Measurements from ENCODE around the gene THOC7.
A peak's percentile ranks its signal among the peaks of the same experiment; 100 is the strongest.

THOC7 gene

DNA sequence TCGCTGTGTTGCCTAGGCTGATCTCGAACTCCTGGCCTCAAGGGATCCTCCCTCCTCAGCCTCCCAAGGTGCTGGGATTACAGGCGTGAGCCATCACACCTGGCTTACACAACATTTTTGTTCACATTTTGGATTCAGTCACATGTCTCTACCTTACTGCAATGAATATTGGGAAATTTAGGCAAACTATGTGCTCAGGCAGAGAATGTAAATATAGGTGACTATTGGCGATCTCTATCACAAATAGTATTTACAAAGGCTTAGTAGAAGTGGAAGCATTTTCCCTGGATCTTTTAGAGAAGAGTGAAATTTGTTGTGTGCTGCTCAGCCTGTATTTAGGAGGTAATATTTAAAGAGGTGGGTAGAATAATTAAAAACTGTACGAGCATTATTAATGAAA lies 27.9 kb upstream of the THOC7 start:
- Histone ChIP-seq H3F3A (ENCODE audit: insufficient read depth, low read length) (no peaks in the 10 kb centered on the region), H3K4me1 (ENCODE audit: low read length) (peaks cover 15% of the 10 kb centered on the region), H3K36me3 (replicated peaks; ENCODE audit: insufficient read depth, low read length) (no peaks in the 10 kb centered on the region), H3K4me3 (ENCODE audit: low read length) (no peak overlapping the region), H3K27me3 (replicated peaks; ENCODE audit: insufficient read depth, low read length) (no peaks in the 10 kb centered on the region), H3K4me2 (ENCODE audit: low read depth, low read length) (no peak overlapping the region), H3K27ac (ENCODE audit: low read length) (no peak overlapping the region), H3K9me2 (replicated peaks; ENCODE audit: insufficient read depth, low read length) (no peaks in the 10 kb centered on the region), H4K20me1 (ENCODE audit: insufficient read depth, low read length) (no peaks in the 10 kb centered on the region; the same call in 1 of the 2 replicates), H3K79me2 (ENCODE audit: low read length) (peaks cover 57% of the 10 kb centered on the region), H3K9me3 (replicated peaks; ENCODE audit: insufficient read depth, low read length) (no peaks in the 10 kb centered on the region), H2AFZ (ENCODE audit: low read length) (no peak overlapping the region), H3K9ac (ENCODE audit: low read length) (no peak overlapping the region)
- TF ChIP-seq, protein P1, sequence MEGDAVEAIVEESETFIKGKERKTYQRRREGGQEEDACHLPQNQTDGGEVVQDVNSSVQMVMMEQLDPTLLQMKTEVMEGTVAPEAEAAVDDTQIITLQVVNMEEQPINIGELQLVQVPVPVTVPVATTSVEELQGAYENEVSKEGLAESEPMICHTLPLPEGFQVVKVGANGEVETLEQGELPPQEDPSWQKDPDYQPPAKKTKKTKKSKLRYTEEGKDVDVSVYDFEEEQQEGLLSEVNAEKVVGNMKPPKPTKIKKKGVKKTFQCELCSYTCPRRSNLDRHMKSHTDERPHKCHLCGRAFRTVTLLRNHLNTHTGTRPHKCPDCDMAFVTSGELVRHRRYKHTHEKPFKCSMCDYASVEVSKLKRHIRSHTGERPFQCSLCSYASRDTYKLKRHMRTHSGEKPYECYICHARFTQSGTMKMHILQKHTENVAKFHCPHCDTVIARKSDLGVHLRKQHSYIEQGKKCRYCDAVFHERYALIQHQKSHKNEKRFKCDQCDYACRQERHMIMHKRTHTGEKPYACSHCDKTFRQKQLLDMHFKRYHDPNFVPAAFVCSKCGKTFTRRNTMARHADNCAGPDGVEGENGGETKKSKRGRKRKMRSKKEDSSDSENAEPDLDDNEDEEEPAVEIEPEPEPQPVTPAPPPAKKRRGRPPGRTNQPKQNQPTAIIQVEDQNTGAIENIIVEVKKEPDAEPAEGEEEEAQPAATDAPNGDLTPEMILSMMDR (IDR thresholded peaks at IDR 0.05; ENCODE audit: low read length): no peak
- TF ChIP-seq EZH2 (optimal IDR thresholded peaks at IDR 0.05; ENCODE audit: low read depth, low read length) (no peak), EZH2phosphoT487 (IDR thresholded peaks at IDR 0.05; ENCODE audit: low read length) (no peak)
- DNase-seq: no peak

DNA sequence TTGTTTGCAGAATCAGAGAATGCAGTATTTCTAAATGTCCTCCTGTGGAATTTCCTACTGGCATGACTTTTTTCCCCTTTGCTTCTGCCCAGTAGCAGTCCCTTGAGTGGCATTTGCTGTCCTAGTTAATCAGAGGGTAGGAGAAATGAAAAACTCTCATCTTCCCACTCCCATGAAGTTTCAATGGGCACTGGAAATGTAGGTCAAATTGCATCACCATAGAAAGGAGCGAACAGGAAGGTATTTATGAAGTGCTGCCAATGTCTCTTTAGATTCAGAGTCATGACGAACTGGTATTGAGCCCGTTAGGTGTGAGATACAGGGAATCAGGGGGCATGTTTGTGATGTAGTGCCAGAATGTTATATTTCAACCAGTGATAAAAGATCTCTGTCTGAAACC lies 23.3 kb upstream of the THOC7 start:
- TF ChIP-seq EZH2 (optimal IDR thresholded peaks at IDR 0.05; ENCODE audit: low read depth, low read length): no peak
- Histone ChIP-seq H3K9me3 (replicated peaks; ENCODE audit: insufficient read depth, low read length) (no peaks in the 10 kb centered on the region), H3K79me2 (ENCODE audit: low read length) (peaks cover 53% of the 10 kb centered on the region), H3F3A (ENCODE audit: insufficient read depth, low read length) (no peaks in the 10 kb centered on the region), H3K9ac (ENCODE audit: low read length) (no peak overlapping the region), H3K27ac (ENCODE audit: low read length) (no peak overlapping the region), H4K20me1 (ENCODE audit: insufficient read depth, low read length) (no peaks in the 10 kb centered on the region; the same call in 1 of the 2 replicates), H3K4me1 (ENCODE audit: low read length) (no peaks in the 10 kb centered on the region), H3K9me2 (replicated peaks; ENCODE audit: insufficient read depth, low read length) (no peaks in the 10 kb centered on the region), H3K4me2 (ENCODE audit: low read depth, low read length) (no peak overlapping the region), H2AFZ (ENCODE audit: low read length) (no peak overlapping the region), H3K27me3 (replicated peaks; ENCODE audit: insufficient read depth, low read length) (no peaks in the 10 kb centered on the region), H3K36me3 (replicated peaks; ENCODE audit: insufficient read depth, low read length) (no peaks in the 10 kb centered on the region), H3K4me3 (ENCODE audit: low read length) (no peak overlapping the region)
- DNase-seq: no peak

DNA sequence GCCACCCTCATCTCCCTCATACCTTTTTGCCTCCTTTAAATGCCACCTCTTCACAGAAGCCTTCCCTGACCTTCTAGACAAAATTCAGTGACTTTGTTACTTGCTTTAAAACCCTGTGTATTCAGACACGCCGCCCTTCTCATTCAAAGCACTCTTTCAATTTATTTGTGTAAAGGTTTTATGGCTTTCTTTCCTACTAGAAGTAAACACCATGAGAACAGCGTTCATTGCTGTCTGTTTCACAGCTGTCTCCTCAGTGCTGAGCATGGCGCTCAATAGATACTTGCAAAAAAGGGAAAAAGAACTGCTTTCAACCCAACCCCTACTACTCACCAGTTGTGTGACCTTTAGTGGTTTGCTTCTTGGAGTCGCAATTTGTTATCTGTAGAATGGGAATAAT lies 17.0 kb upstream of the THOC7 start:
- Histone ChIP-seq H3K27ac (ENCODE audit: low read length) (no peak overlapping the region), H3K36me3 (replicated peaks; ENCODE audit: insufficient read depth, low read length) (no peaks in the 10 kb centered on the region), H3F3A (ENCODE audit: insufficient read depth, low read length) (peaks cover 18% of the 10 kb centered on the region), H3K4me3 (ENCODE audit: low read length) (no peak overlapping the region), H3K4me2 (ENCODE audit: low read depth, low read length) (no peak overlapping the region), H3K9ac (ENCODE audit: low read length) (no peak overlapping the region), H4K20me1 (ENCODE audit: insufficient read depth, low read length) (no peaks in the 10 kb centered on the region), H3K27me3 (replicated peaks; ENCODE audit: insufficient read depth, low read length) (no peaks in the 10 kb centered on the region), H3K9me2 (replicated peaks; ENCODE audit: insufficient read depth, low read length) (no peaks in the 10 kb centered on the region), H2AFZ (ENCODE audit: low read length) (no peak overlapping the region), H3K9me3 (replicated peaks; ENCODE audit: insufficient read depth, low read length) (no peaks in the 10 kb centered on the region), H3K79me2 (ENCODE audit: low read length) (peaks cover 69% of the 10 kb centered on the region), H3K4me1 (ENCODE audit: low read length) (peaks cover 24% of the 10 kb centered on the region)
- DNase-seq: no peak
- TF ChIP-seq EZH2phosphoT487 (IDR thresholded peaks at IDR 0.05; ENCODE audit: low read length) (no peak), EZH2 (optimal IDR thresholded peaks at IDR 0.05; ENCODE audit: low read depth, low read length) (no peak)
- TF ChIP-seq, protein P1 (IDR thresholded peaks at IDR 0.05; ENCODE audit: low read length): no peak

DNA sequence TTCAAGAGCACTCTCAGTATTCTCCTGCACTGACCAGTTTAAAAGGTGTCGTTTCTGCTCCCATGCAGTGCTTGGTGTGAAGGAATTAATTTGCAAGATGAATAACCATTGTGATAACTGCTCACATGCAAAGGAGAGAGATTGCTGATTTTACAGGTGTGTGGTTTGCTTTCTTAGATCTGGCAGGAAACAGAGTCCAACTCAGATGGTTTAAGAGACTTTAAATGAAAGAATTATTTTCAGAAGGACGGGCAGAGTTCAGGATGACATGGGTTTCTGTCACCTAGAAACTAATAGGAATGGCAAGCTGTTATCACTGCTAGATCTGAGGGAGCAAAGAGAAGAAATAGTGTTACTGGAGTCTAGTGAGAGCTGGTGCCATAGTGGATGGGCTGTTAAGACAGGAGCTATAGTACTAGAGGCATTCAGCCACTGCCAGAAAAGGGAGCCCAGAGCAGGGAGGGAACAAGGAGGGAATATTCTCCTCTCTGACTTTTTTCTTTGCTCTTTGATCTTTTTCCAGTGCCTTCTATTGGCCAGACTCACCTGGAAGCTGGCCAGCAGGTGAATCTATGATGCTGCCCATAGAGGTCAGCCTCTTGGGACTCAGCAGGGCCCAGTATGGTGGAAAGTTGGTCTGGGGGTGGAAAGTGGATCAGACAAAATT lies 14.9 kb upstream of the THOC7 start:
- Histone ChIP-seq H3K27me3 (replicated peaks; ENCODE audit: insufficient read depth, low read length) (no peaks in the 10 kb centered on the region), H3K4me3 (ENCODE audit: low read length) (no peak overlapping the region), H3K9me3 (replicated peaks; ENCODE audit: insufficient read depth, low read length) (no peaks in the 10 kb centered on the region), H4K20me1 (ENCODE audit: insufficient read depth, low read length) (no peaks in the 10 kb centered on the region), H3K79me2 (ENCODE audit: low read length) (peaks cover 84% of the 10 kb centered on the region), H3K27ac (ENCODE audit: low read length) (peak overlapping the region; percentile 34; the same call in 1 of the 2 replicates), H3K4me1 (ENCODE audit: low read length) (peaks cover 24% of the 10 kb centered on the region), H3K9me2 (replicated peaks; ENCODE audit: insufficient read depth, low read length) (no peaks in the 10 kb centered on the region), H3F3A (ENCODE audit: insufficient read depth, low read length) (peaks cover 18% of the 10 kb centered on the region), H2AFZ (ENCODE audit: low read length) (no peak overlapping the region), H3K9ac (ENCODE audit: low read length) (no peak overlapping the region), H3K4me2 (ENCODE audit: low read depth, low read length) (peak overlapping the region; percentile 68), H3K36me3 (replicated peaks; ENCODE audit: insufficient read depth, low read length) (no peaks in the 10 kb centered on the region)
- peak; percentile 63 for DNase-seq
- TF ChIP-seq EZH2 (optimal IDR thresholded peaks at IDR 0.05; ENCODE audit: low read depth, low read length): no peak
- TF ChIP-seq EZH2phosphoT487 (IDR thresholded peaks at IDR 0.05; ENCODE audit: low read length): no peak
- TF ChIP-seq, protein P1 (IDR thresholded peaks at IDR 0.05; ENCODE audit: low read length): no peak

Data from MM.1S (cell line).